GM10266 (cell line): ENCODE data around the gene TEKT1.

ENCODE experiments used
- DNase-seq: peaks from one replicate; pipeline ENCODE4 v3.0.0; 2012; ENCODE audit errors: extremely low spot score
- CTCF ChIP-seq: IDR thresholded peaks from 2 replicates; pipeline ENCODE4 v1.5.1; 2012; ENCODE audit warnings: mild to moderate bottlenecking, low read depth; ENCODE audit not compliant: control insufficient read depth, insufficient read depth; ENCODE audit errors: missing control alignments

The TEKT1 gene

GRCh38 chr17:6799738-6800137 lies 31.8 kb downstream of the TEKT1 start:
- no peak for DNase-seq
- TF ChIP-seq CTCF, result no peak

GRCh38 chr17:6797718-6798351 lies 33.7 kb downstream of the TEKT1 start:
- DNase-seq, result no peak
- no peak for TF ChIP-seq CTCF

GRCh38 chr17:6796887-6797490 lies 34.5 kb downstream of the TEKT1 start:
- no peak for TF ChIP-seq CTCF
- DNase-seq, result no peak

GRCh38 chr17:6796017-6796886 lies 35.3 kb downstream of the TEKT1 start:
- no peak for TF ChIP-seq CTCF
- DNase-seq, result no peak

- DNase-seq, result no peak
Measured at GRCh38 chr17:6793748-6794493, 37.6 kb downstream of the TEKT1 start.

GRCh38 chr17:6789146-6789545 lies 42.4 kb downstream of the TEKT1 start:
- no peak for DNase-seq
- no peak for TF ChIP-seq CTCF

More at GRCh38 chr17:6793748-6794493, 37.6 kb downstream of the TEKT1 start:
- no peak for TF ChIP-seq CTCF
